OCI-LY3 (cell line): ENCODE results near the gene MSANTD3.

Source experiments
- H2AFZ ChIP-seq: fragments of 200-600, 300-600 bp; shearing (Covaris generic); 2 replicates; pipeline ENCODE4 v1.6.0; 2014; ENCODE audit warnings: antibody characterized with exemption, low read depth, low read length
- H3K27ac ChIP-seq: fragments of 200-600, 300-600 bp; sonication (generic); 2 replicates; pipeline ENCODE4 v1.5.1; 2014; ENCODE audit warnings: mild to moderate bottlenecking, low read length, moderate library complexity, mixed read lengths
- H3K27me3 ChIP-seq: fragments of 200-600, 300-600 bp; sonication (generic); 2 replicates; pipeline ENCODE4 v1.6.1; 2014; ENCODE audit warnings: low read depth, low read length, mixed read lengths
- H3K36me3 ChIP-seq: fragments of 200-600, 300-600 bp; sonication (generic); replicated peaks from 2 replicates; pipeline ENCODE3; 2014; ENCODE audit warnings: low read depth, low read length, mixed read lengths
- H3K4me1 ChIP-seq: fragments of 300-600, 200-600 bp; sonication (generic); 2 replicates; pipeline ENCODE4 v1.6.1; 2014; ENCODE audit warnings: low read length, mixed read lengths
- H3K4me2 ChIP-seq: fragments of 200-600, 300-600 bp; sonication (generic); 2 replicates; pipeline ENCODE4 v1.6.1; 2014; ENCODE audit warnings: low read length, mixed read lengths
- H3K4me3 ChIP-seq: fragments of 300-600, 200-600 bp; sonication (generic); 2 replicates; pipeline ENCODE4 v1.5.1; 2014; ENCODE audit warnings: antibody characterized with exemption, mild to moderate bottlenecking, low read length, moderate library complexity
- H3K79me2 ChIP-seq: fragments of 300-600, 200-600 bp; shearing (Covaris generic); 2 replicates; pipeline ENCODE4 v1.6.1; 2014; ENCODE audit warnings: mild to moderate bottlenecking, low read length, mixed read lengths
- H3K9ac ChIP-seq: fragments of 300-600, 200-600 bp; shearing (Covaris generic); 2 replicates; pipeline ENCODE4 v1.6.0; 2014; ENCODE audit warnings: mild to moderate bottlenecking, low read length, moderate library complexity
- H3K9me3 ChIP-seq: fragments of 200-600, 300-600 bp; shearing (Covaris generic); 2 replicates; pipeline ENCODE4 v1.6.1; 2014; ENCODE audit warnings: low read length, mixed read lengths; ENCODE audit not compliant: insufficient read depth
- H4K20me1 ChIP-seq: fragments of 200-600, 300-600 bp; sonication (generic); 2 replicates; pipeline ENCODE4 v1.6.1; 2016; ENCODE audit warnings: low read length, mixed read lengths; ENCODE audit not compliant: insufficient read depth
- CTCF ChIP-seq: fragments of 200-600, 300-600 bp; sonication (generic); IDR thresholded peaks from 2 replicates; pipeline ENCODE4 v1.5.1; 2014; ENCODE audit warnings: antibody characterized with exemption, low read length, low read depth
- EZH2phosphoT487 ChIP-seq: fragments of 200-600 bp; shearing (Covaris generic); IDR thresholded peaks from 2 replicates; pipeline ENCODE4 v1.6.1; 2018; ENCODE audit warnings: antibody characterized with exemption, mixed run types, low read depth

Gene MSANTD3

GRCh38 chr9:100465761-100466160, 38.8 kb downstream of the MSANTD3 start:
- Histone ChIP-seq H3K4me3 (no peak overlapping the region), H2AFZ (no peak overlapping the region), H4K20me1 (no peaks in the 10 kb centered on the region), H3K27me3 (no peaks in the 10 kb centered on the region), H3K4me2 (no peak overlapping the region), H3K4me1 (no peaks in the 10 kb centered on the region), H3K9ac (no peak overlapping the region), H3K9me3 (no peaks in the 10 kb centered on the region), H3K27ac (no peak overlapping the region), H3K79me2 (no peaks in the 10 kb centered on the region), H3K36me3 (no peaks in the 10 kb centered on the region)
- TF ChIP-seq EZH2phosphoT487 (no peak), CTCF (no peak)

- Histone ChIP-seq H2AFZ (no peak overlapping the region), H3K4me1 (no peaks in the 10 kb centered on the region), H4K20me1 (no peaks in the 10 kb centered on the region), H3K27ac (no peak overlapping the region), H3K27me3 (no peaks in the 10 kb centered on the region), H3K9ac (no peak overlapping the region), H3K4me3 (no peak overlapping the region), H3K36me3 (no peaks in the 10 kb centered on the region), H3K79me2 (no peaks in the 10 kb centered on the region), H3K9me3 (no peaks in the 10 kb centered on the region), H3K4me2 (no peak overlapping the region)
- TF ChIP-seq EZH2phosphoT487 (no peak), CTCF (no peak)
These were observed 39.4 kb downstream of the MSANTD3 start for GRCh38 chr9:100466171-100466828.

- H3K27ac ChIP-seq: no peak overlapping the region
- no peak overlapping the region for H2AFZ ChIP-seq
- no peaks in the 10 kb centered on the region for H3K36me3 ChIP-seq
- TF ChIP-seq EZH2phosphoT487: no peak
- TF ChIP-seq CTCF: no peak
- H3K4me1 ChIP-seq: no peaks in the 10 kb centered on the region
- H3K79me2 ChIP-seq: no peaks in the 10 kb centered on the region
- H3K4me2 ChIP-seq: no peak overlapping the region
- no peaks in the 10 kb centered on the region for H3K27me3 ChIP-seq
- H4K20me1 ChIP-seq: no peaks in the 10 kb centered on the region
- H3K9ac ChIP-seq: no peak overlapping the region
- H3K4me3 ChIP-seq: no peak overlapping the region
- H3K9me3 ChIP-seq: no peaks in the 10 kb centered on the region
These were observed 39.9 kb downstream of the MSANTD3 start for GRCh38 chr9:100466829-100467221.

- TF ChIP-seq CTCF (no peak), EZH2phosphoT487 (no peak)
- Histone ChIP-seq H3K27me3 (no peaks in the 10 kb centered on the region), H3K27ac (no peak overlapping the region), H3K79me2 (no peaks in the 10 kb centered on the region), H4K20me1 (no peaks in the 10 kb centered on the region), H3K9me3 (no peaks in the 10 kb centered on the region), H3K36me3 (no peaks in the 10 kb centered on the region), H3K9ac (no peak overlapping the region), H2AFZ (no peak overlapping the region), H3K4me3 (no peak overlapping the region), H3K4me1 (peaks cover 6% of the 10 kb centered on the region; the same call in 1 of the 2 replicates), H3K4me2 (no peak overlapping the region)
These were observed 41.1 kb downstream of the MSANTD3 start for GRCh38 chr9:100468041-100468440.
